Measurements from ENCODE around the gene OSBPL5.

Gene OSBPL5

GRCh38 chr11:3087821-3088800 lies 77.0 kb downstream of the OSBPL5 start:
- no peak for TF ChIP-seq CTCF (IDR thresholded peaks at IDR 0.05)

GRCh38 chr11:3087373-3087772 lies 77.7 kb downstream of the OSBPL5 start:
- TF ChIP-seq CTCF (IDR thresholded peaks at IDR 0.05) = no peak

- no peak for TF ChIP-seq CTCF (IDR thresholded peaks at IDR 0.05)
Observed at GRCh38 chr11:3086671-3087150, 78.4 kb downstream of the OSBPL5 start.

GRCh38 chr11:3086114-3086513 lies 79.0 kb downstream of the OSBPL5 start:
- no peak for TF ChIP-seq CTCF (IDR thresholded peaks at IDR 0.05)

- no peak for TF ChIP-seq CTCF (IDR thresholded peaks at IDR 0.05)
Observed at GRCh38 chr11:3085052-3085451, 80.1 kb downstream of the OSBPL5 start.

GRCh38 chr11:3083321-3083720 lies 81.8 kb downstream of the OSBPL5 start:
- no peak for TF ChIP-seq CTCF (IDR thresholded peaks at IDR 0.05)

- TF ChIP-seq CTCF (IDR thresholded peaks at IDR 0.05) = no peak
Observed at GRCh38 chr11:3081386-3081751, 83.7 kb downstream of the OSBPL5 start.
